ENCODE results near the gene B3GNT5. TPM values are rescaled to one million over a fixed set of nuclear protein-coding genes. Genes with fewer than 3 reads are reported as not detected.

The B3GNT5 gene
- total RNA-seq, 1 donor from 2014 or later = 50.9 TPM

DNA sequence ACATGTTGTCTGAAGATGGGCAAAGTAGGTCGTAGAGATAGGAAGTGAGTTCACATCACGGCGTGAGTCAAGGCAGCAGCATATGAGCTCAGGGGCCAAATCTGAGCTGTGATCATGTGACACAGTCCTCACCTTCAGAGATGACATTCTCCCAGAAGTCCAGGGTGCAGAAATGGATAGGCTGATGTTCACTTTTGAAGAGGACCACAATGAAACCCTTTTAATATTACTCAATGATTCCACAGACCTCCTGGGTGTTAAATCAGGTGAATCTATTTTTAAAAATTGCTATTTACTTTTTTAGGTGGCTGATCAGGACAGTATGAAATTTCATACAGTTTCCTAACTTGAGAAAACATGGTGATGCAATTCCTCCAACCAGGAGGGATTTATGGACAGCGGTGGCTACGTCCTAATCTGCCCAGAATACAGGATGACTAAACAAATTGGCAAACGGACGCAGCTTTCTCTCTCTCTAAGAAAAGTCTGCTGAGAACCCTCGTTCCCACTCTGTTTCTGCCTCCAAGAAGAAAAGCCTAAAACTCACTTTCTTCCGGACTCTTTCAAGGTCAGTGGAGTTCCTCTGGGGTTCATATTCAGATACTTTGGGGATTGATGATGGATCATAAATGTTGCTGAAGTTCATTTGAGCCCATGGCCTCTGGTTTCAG, 34.4 kb downstream of the B3GNT5 start:
- DNase-seq (ENCODE audit: extremely low read depth, low read depth, low spot score) = no peak

DNA sequence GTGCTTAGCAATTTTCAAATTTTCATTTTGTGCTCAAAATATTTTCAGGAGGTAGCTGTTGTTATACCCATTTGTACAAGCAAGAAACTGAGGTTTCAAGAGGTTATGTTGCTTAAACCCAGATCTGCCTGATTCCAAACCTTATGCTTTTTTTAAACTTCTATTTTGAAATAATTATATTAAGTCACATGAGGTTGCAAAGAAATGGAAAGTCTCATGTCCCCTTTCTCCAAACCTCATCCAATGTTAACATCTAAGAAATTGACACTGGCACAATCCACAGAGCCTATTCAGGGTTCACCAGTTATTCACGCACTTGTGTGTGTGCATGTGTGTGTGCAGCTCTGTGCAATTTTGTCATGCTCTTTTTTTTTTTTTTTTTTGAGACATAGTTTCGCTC, 35.1 kb downstream of the B3GNT5 start:
- no peak for DNase-seq (ENCODE audit: extremely low read depth, low read depth, low spot score)

GRCh38 chr3:183290216-183290615, 37.2 kb downstream of the B3GNT5 start:
- DNase-seq (ENCODE audit: extremely low read depth, low read depth, low spot score) = no peak

- no peak for DNase-seq (ENCODE audit: extremely low read depth, low read depth, low spot score)
Observed at GRCh38 chr3:183291497-183292031, 38.5 kb downstream of the B3GNT5 start.

DNA sequence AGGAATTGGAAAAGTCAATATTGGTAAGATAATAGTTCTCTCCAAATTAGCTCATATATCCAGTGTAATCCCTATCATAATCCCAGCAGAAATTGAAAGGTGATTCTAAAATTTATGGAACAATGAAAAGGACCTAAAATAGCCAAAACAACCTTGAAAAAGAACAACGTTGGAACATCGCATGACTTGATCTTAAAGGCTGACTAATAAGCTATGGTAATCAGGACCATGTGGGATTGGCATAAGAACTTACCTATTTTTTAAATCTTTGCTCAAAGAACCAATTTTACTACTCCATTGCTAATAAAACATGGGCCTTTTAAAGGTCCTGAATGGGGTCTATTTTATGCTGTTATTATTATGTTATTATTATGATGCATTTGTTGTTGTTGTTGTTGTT, 40.9 kb downstream of the B3GNT5 start:
- no peak for DNase-seq (ENCODE audit: extremely low read depth, low read depth, low spot score)

- DNase-seq (ENCODE audit: extremely low read depth, low read depth, low spot score) = no peak
Observed at GRCh38 chr3:183295211-183295610, 42.2 kb downstream of the B3GNT5 start.

DNA sequence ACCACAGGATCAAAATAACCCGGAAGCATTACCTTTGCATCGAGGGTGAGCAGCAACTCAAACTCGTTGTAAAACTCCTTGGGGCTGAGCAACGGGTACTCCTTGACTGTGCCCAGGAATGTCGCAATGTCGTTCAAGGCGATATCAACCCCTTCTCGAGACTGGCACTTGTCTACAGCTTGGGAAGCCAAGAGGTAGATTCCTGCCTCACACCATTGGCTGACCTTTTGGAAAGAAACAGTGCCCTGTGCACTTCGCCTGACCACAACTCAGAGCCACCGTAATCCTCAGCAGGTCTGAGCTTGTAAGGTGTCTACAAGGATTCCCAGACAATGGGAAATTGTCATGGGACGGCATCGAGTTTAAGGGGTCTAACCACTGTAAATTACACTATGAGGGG, 43.9 kb downstream of the B3GNT5 start:
- no peak for DNase-seq (ENCODE audit: extremely low read depth, low read depth, low spot score)

DNA sequence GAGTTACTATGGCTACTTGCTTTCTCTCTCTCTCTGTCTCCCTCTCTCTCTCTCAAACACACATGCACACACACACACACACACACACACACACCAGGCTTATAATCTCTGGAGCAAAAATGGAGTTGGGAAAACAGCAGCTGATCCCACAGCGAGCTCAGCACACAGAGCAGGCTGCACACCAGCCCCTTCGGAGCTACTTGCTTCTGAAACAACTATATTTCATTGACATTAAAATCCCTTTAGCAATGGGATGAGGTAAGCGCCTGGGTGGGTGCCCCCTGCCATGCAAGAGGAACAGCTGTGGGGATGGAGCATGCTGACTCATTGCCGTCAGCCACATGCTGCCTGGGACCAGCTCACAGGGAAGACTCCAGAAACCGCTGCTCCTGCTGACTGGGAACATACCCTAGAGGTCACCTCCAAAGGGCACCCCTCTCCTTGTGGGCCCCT, 45.7 kb downstream of the B3GNT5 start:
- DNase-seq (ENCODE audit: extremely low read depth, low read depth, low spot score) = no peak

- no peak for DNase-seq (ENCODE audit: extremely low read depth, low read depth, low spot score)
Observed at GRCh38 chr3:183299976-183300375, 46.9 kb downstream of the B3GNT5 start.

- no peak for DNase-seq (ENCODE audit: extremely low read depth, low read depth, low spot score)
Observed at GRCh38 chr3:183300996-183301562, 48.0 kb downstream of the B3GNT5 start.

GRCh38 chr3:183301937-183302580, 49.0 kb downstream of the B3GNT5 start:
- DNase-seq (ENCODE audit: extremely low read depth, low read depth, low spot score) = no peak

GRCh38 chr3:183303690-183304089, 50.6 kb downstream of the B3GNT5 start:
- DNase-seq (ENCODE audit: extremely low read depth, low read depth, low spot score) = no peak

- no peak for DNase-seq (ENCODE audit: extremely low read depth, low read depth, low spot score)
Observed at GRCh38 chr3:183306798-183307671, 54.0 kb downstream of the B3GNT5 start.

- no peak for DNase-seq (ENCODE audit: extremely low read depth, low read depth, low spot score)
Observed at GRCh38 chr3:183307749-183308148, 54.7 kb downstream of the B3GNT5 start.

DNA sequence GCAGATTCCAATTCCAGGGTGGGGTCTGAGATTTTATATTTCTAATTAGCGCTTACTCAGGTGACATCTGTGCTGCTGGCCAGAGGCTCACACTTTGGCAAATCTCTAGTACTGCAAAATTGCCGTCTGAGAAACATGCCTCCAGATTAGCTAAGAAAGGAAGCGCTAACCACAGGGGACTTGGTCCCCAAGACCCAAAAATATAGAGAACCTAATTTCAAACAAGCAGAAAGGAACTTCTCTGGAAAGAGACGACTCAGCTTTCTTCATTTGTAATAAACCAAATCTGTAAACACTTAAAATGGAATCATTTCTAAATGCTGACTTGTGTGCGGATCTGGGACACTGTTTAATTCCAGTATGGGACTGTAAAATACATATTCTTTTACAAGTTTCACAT, 55.7 kb downstream of the B3GNT5 start:
- DNase-seq (ENCODE audit: extremely low read depth, low read depth, low spot score) = no peak

DNA sequence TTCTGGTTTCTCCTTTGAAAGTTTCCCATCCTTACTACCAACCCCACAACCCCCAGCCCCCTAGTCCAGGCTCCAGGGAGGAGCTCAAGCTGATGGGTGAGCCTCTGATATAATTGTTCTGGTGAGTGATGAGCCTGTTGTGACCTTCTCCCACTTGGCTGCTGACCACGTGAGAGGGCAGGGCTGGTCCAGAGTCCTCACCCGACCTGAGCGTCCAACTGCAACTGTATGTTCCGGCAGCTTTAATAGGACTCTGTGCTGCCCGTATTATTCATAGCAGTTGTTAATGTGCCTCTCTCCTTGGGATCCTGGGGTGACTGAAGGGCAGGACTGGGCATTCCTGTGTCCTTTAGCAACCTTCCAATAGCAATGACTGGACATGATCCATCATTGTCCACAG, 56.2 kb downstream of the B3GNT5 start:
- no peak for DNase-seq (ENCODE audit: extremely low read depth, low read depth, low spot score)

GRCh38 chr3:183310936-183311335, 57.9 kb downstream of the B3GNT5 start:
- DNase-seq (ENCODE audit: extremely low read depth, low read depth, low spot score) = no peak

DNA sequence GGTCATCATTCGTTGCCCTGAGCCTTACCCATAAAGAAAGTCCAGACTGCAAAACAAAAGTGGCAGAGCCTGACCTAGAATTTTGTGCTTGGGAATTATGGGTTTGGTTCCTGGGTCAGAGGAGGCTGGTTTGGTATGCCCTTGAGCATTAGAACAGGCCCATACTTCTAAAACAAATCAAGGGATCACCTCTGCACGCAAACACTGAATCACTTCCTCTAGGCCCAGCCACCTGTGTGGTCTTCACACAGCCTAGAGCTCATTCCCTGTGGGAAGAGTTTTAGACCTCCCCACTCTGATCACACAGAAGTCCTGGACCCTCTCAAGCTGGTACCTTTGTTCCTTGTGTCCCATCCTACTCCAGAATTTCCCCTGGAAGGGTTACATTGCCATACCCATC, 59.4 kb downstream of the B3GNT5 start:
- DNase-seq (ENCODE audit: extremely low read depth, low read depth, low spot score) = no peak

DNA sequence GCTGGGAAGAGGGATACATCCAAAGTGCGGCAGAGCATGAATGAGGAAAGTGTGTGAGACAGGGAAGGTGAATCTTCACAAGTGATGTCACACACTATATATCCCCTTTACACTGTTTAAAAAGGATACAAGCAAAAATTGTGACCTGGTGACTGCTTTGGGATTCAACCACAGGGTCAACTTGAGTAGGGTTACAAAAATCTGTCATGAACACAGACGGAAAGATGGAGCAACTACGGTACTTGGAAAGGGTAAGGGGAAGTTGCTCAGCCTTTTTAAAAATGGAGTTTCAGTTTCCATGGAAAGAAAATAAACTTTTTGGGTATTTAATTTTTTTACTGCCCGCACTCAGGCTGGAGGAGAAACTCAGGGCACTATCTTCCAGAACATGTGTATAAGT, 60.3 kb downstream of the B3GNT5 start:
- no peak for DNase-seq (ENCODE audit: extremely low read depth, low read depth, low spot score)

GRCh38 chr3:183313764-183314163, 60.7 kb downstream of the B3GNT5 start:
- no peak for DNase-seq (ENCODE audit: extremely low read depth, low read depth, low spot score)

DNA sequence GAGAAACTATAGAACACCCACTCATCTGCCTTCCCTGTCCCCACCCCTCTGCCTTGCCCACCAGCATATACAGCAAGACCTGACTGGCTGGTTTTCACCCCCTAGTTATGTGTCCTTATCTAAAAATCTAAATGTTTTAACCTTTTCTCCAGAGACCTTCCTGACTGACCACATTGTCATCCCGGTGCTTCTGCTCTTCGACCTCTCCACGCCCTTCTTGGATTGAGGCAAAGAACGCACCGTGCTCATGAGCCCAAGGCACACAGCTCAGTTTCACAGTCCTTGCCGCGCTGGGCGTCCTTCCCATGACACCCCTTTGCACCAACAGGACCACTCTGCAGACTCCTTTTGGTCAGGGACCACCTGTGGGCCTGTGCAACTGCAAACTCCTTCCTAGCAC, 62.7 kb downstream of the B3GNT5 start:
- no peak for DNase-seq (ENCODE audit: extremely low read depth, low read depth, low spot score)
